HT-29 (cell line): ENCODE results near the gene HCN4. TPM values are rescaled to one million over a fixed set of nuclear protein-coding genes. Genes with fewer than 3 reads are reported as not detected.
A peak's percentile ranks its signal among the peaks of the same experiment; 100 is the strongest.
"Not testable (repeated sequence)": the region's sequence is repeated elsewhere in the genome, so short reads cannot be mapped to it uniquely, and the experiment has no call there.

Experiments
- DNase-seq: peaks from one replicate; pipeline ENCODE4 v3.0.0-alpha.2; 2015; ENCODE audit warnings: low spot score
- total RNA-seq: library from RNA; depleted of rRNA; stranded (reverse); fragments of >200 nt; shearing (Covaris generic); gene quantifications from 2 replicates; pipeline ENCODE4 v1.2.3, GENCODE V29; 2014

Gene HCN4
- total RNA-seq, 1 experiment from 2014 or later = not detected

- no peak for DNase-seq
These were observed 42.6 kb downstream of the HCN4 start for GRCh38 chr15:73326157-73326556.

- no peak for DNase-seq
These were observed 43.4 kb downstream of the HCN4 start for GRCh38 chr15:73325191-73325861.

- no peak for DNase-seq
These were observed 44.1 kb downstream of the HCN4 start for GRCh38 chr15:73324496-73325170.

GRCh38 chr15:73323956-73324355 lies 44.8 kb downstream of the HCN4 start:
- no peak for DNase-seq

GRCh38 chr15:73323374-73323955 lies 45.3 kb downstream of the HCN4 start:
- no peak for DNase-seq

GRCh38 chr15:73322665-73323373 lies 45.9 kb downstream of the HCN4 start:
- no peak for DNase-seq

GRCh38 chr15:73321496-73322450 lies 47.0 kb downstream of the HCN4 start:
- DNase-seq = no peak

GRCh38 chr15:73320619-73321180 lies 48.1 kb downstream of the HCN4 start:
- DNase-seq = no peak

GRCh38 chr15:73319460-73320245 lies 49.1 kb downstream of the HCN4 start:
- DNase-seq = no peak

- no peak for DNase-seq
These were observed 50.1 kb downstream of the HCN4 start for GRCh38 chr15:73318463-73319351.

GRCh38 chr15:73317651-73318462 lies 50.9 kb downstream of the HCN4 start:
- no peak for DNase-seq

- no peak for DNase-seq
These were observed 54.9 kb downstream of the HCN4 start for GRCh38 chr15:73313861-73314260.

- DNase-seq = no peak
These were observed 60.5 kb downstream of the HCN4 start for GRCh38 chr15:73308305-73308704.

GRCh38 chr15:73305331-73306211 lies 63.2 kb downstream of the HCN4 start:
- DNase-seq = peak; percentile 83

- no peak for DNase-seq
These were observed 65.1 kb downstream of the HCN4 start for GRCh38 chr15:73303636-73304035.

- not testable (repeated sequence) for DNase-seq
These were observed 68.5 kb downstream of the HCN4 start for GRCh38 chr15:73300286-73300685.
